Measurements from ENCODE around the gene PHF21B.

PHF21B gene

GRCh38 chr22:44970291-44970690 is 39.5 kb downstream of the PHF21B start:
- TF ChIP-seq, protein P1, sequence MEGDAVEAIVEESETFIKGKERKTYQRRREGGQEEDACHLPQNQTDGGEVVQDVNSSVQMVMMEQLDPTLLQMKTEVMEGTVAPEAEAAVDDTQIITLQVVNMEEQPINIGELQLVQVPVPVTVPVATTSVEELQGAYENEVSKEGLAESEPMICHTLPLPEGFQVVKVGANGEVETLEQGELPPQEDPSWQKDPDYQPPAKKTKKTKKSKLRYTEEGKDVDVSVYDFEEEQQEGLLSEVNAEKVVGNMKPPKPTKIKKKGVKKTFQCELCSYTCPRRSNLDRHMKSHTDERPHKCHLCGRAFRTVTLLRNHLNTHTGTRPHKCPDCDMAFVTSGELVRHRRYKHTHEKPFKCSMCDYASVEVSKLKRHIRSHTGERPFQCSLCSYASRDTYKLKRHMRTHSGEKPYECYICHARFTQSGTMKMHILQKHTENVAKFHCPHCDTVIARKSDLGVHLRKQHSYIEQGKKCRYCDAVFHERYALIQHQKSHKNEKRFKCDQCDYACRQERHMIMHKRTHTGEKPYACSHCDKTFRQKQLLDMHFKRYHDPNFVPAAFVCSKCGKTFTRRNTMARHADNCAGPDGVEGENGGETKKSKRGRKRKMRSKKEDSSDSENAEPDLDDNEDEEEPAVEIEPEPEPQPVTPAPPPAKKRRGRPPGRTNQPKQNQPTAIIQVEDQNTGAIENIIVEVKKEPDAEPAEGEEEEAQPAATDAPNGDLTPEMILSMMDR (IDR thresholded peaks at IDR 0.05; ENCODE audit: borderline replicate concordance, control extremely low read depth, extremely low read depth, insufficient read depth, missing control alignments), result no peak
- in situ Hi-C loops (cut with MboI; ENCODE audit: low sequenced_read_pairs, unreplicated experiment), result no loop called here
- DNase-seq (ENCODE audit: low spot score), result no peak

DNA sequence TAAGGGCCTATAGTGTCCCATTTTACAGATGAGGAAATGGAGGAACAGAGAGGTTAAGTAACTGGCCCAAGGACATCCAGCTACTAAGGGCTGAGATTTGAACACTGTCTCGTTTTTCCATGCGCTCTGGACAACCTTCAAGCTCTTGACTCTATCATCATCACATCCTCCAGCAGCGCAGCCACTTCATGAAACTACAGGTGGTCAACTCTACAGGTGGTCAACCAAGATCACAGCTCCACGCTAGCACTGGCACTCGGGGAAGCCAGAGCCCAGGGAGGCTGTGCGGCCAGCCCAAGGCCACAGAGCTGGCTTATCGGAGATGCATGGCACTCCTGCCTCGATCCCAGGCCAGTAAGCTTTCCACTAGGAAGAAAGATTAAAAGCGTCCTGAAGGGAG is 40.0 kb downstream of the PHF21B start:
- TF ChIP-seq, protein P1 (IDR thresholded peaks at IDR 0.05; ENCODE audit: borderline replicate concordance, control extremely low read depth, extremely low read depth, insufficient read depth, missing control alignments), result no peak
- no peak for DNase-seq (ENCODE audit: low spot score)
- in situ Hi-C loops (cut with MboI; ENCODE audit: low sequenced_read_pairs, unreplicated experiment), result no loop called here

- TF ChIP-seq, protein P1 (IDR thresholded peaks at IDR 0.05; ENCODE audit: borderline replicate concordance, control extremely low read depth, extremely low read depth, insufficient read depth, missing control alignments), result no peak
- in situ Hi-C loops (cut with MboI; ENCODE audit: low sequenced_read_pairs, unreplicated experiment), result no loop called here
- DNase-seq (ENCODE audit: low spot score), result no peak
Measured at GRCh38 chr22:44968736-44969135, 41.1 kb downstream of the PHF21B start.

- TF ChIP-seq, protein P1 (IDR thresholded peaks at IDR 0.05; ENCODE audit: borderline replicate concordance, control extremely low read depth, extremely low read depth, insufficient read depth, missing control alignments), result no peak
- no peak for DNase-seq (ENCODE audit: low spot score)
- in situ Hi-C loops (cut with MboI; ENCODE audit: low sequenced_read_pairs, unreplicated experiment), result no loop called here
Measured at GRCh38 chr22:44965171-44965570, 44.6 kb downstream of the PHF21B start.

- no peak for DNase-seq (ENCODE audit: low spot score)
- in situ Hi-C loops (cut with MboI; ENCODE audit: low sequenced_read_pairs, unreplicated experiment), result no loop called here
- TF ChIP-seq, protein P1 (IDR thresholded peaks at IDR 0.05; ENCODE audit: borderline replicate concordance, control extremely low read depth, extremely low read depth, insufficient read depth, missing control alignments), result no peak
Measured at GRCh38 chr22:44964722-44965078, 45.1 kb downstream of the PHF21B start.

- in situ Hi-C loops (cut with MboI; ENCODE audit: low sequenced_read_pairs, unreplicated experiment), result no loop called here
- TF ChIP-seq, protein P1 (IDR thresholded peaks at IDR 0.05; ENCODE audit: borderline replicate concordance, control extremely low read depth, extremely low read depth, insufficient read depth, missing control alignments), result no peak
- DNase-seq (ENCODE audit: low spot score), result no peak
Measured at GRCh38 chr22:44963832-44964721, 45.7 kb downstream of the PHF21B start.

Data from GM13976 (cell line).